Stimulated activated CD4-positive, alpha-beta T cell treated with anti-CD3 and anti-CD28 coated beads, TNF-alpha, amount 100 ng/mL, for 24 hours (primary cell): ENCODE data around the gene EPB42.
"Not testable (repeated sequence)": the region's sequence is repeated elsewhere in the genome, so short reads cannot be mapped to it uniquely, and the experiment has no call there.

ENCODE experiments used
- DNase-seq, 3 experiments: peaks; one replicate each; pipeline ENCODE4 v3.0.0-alpha.2; 2020; ENCODE audit warnings: low read depth in 3 of 3

The EPB42 gene

GRCh38 chr15:43212299-43212698 lies 8.5 kb downstream of the EPB42 start:
- no peak for DNase-seq

DNA sequence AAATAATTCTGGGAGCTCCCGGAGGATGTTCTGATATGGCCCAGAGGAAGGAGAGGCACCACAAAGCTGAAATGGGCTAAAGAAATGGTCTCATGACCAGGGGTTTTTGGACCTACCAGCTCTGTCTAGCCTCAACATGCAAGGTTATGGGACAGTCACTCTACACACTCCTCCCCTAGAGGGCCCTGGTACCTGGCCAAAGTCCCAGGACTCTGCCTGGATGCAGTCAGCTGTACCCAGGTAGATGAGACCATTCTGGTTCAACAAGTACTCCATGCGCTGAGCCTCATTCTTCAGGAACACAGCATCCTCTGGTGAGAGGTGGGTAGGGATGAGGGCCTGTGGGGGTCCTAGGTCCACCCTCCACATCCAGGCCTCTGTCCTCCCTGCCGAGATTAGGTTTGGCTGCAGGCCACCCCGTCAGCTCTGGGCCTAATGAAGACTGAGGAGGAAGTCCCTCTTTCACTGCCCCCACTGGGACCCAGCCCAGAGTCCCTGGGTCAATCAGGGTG lies 9.5 kb downstream of the EPB42 start:
- no peak for DNase-seq

DNA sequence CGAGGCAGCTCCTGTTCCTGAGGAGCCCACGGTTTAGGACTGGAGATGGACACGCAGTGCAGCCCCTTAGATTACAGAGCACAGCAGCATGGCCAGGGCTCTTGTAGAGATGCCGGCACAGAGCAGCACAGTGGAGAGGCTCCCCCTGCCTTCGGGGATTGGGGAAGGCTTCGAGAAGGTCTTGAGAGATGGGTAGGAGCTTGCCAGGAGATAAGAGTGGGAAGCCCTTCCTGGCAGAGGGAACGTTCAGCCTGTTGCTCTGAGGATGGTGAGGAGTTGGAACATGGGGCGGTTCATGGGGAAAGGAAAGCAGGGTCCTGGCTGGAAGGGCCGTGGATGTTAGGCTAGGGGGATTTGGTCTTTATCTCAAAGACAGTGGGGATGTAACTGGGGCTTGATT lies 10.0 kb downstream of the EPB42 start:
- no peak for DNase-seq

- DNase-seq, result no peak
These were observed 10.6 kb downstream of the EPB42 start for GRCh38 chr15:43210172-43210745.

DNA sequence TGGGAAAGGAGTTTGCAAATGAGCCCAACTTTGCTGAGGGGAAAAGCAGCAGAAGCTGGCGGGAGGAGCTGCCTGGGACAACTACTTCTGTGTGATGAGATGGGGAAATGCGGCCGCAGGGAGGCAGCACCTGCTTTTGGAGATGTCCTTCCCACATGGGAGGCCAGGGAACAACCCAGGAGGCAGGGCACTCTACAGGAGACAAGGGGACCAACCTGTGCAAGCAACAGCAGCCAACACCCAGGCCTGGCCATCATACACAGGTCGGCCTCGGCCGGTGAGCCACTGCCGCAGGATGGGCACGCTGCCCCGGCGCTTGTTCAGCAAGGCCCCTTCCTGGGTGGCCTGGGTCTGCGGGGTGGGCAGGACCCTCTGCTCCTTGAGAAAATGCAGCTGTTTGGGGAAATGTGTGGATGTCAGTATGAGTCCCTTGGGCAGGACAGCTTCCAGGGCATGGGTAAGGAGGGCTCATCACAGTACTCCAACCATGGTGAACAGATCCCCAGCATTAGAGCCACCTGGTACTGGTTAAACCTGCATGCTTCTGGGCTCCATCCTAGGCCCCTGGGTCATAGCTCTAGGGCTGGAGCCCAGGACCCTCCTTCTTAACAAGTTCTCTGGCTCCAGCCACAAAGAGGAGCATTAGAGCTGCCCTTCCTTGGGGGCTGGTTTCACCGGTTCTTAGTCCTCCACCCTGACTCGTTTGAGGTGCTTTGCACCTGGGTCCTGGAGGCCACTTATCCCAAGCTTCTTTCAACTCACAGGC lies 11.6 kb downstream of the EPB42 start:
- DNase-seq, result no peak

- no peak for DNase-seq
These were observed 12.5 kb downstream of the EPB42 start for GRCh38 chr15:43208052-43209002.

GRCh38 chr15:43207024-43207423 lies 13.8 kb downstream of the EPB42 start:
- DNase-seq, result no peak

DNA sequence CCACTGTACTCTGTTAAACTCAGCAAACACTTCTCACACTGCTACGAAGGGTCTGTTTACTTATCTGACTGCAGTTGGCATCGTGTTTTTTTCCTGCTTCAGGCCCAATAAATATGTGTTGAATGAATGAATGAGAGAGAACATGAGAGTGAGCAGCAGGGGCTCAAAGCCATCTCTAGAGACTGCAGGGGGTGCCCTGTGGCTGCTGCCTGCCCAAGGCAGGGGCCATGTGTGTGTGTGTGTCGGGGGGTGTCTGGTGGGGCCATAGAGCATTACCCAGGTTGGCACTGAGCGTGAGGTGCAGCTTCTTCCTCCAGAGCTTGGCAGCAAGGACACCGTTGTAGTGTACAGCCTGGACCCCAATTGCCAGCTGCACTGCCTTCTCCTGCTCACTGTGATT lies 14.8 kb downstream of the EPB42 start:
- DNase-seq, result no peak

DNA sequence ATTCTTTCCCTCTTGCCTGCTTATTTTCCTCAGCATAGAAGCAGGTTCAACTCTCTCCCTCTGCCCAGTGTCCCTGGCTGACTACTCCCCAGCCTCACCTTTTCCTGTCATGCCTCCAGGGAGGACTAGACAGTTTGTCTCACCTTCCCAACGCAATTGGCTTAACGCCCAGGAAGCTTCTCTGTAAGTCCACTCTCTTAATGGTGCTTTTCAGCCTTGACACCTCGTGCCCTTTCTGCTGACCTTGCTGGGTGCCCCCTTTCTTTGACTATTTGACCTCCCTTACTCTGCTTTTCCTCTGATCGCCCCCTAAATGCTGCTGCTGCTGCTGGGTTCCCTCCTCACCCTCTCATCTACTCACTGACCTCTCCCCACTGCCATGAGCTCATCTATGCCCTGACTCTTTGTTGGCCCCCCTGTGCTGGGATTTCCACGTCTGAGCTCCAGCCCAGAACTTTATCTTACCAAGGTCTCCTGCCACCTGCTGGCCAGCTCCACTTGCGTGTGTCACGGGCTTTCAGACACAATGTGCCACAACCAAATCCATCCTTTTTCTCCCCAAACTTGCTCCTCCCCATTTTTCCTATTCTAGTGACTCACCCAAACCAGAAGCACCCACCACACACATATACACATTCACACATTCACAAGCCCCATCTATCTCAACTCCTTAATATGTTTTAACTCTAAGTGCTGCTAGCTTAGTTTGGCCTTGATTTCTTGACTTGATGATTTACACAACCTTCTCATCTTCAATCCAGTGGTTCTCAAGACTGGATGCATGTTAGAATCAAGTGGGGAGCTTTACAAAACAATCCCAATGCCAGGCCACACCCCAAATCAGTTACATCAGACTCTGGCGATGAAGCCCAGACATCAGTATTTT lies 16.6 kb downstream of the EPB42 start:
- DNase-seq, result peak in 2 of 3 experiments; percentile 8 to 42

GRCh38 chr15:43199945-43200488 lies 20.8 kb downstream of the EPB42 start:
- DNase-seq, result no peak

DNA sequence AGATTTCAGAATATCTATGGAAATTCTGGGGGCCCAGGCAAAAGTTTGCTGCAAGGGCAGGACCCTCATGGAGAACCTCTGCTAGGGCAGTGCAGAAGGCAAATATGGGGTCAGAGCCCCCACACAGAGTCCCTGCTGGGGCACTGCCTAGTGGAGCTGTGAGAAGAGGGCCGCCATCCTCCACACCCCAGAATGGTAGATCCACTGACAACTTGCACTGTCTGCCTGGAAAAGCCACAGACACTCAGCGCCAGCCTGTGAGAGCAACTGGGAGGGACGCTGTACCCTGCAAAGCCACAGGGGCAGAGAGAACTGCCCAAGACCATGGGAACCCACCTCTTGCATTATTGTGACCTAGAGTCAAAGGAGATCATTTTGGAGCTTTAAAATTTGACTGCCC lies 21.8 kb downstream of the EPB42 start:
- DNase-seq, result no peak

GRCh38 chr15:43198556-43198955 lies 22.3 kb downstream of the EPB42 start:
- not testable (repeated sequence) for DNase-seq

- not testable (repeated sequence) for DNase-seq
These were observed 23.0 kb downstream of the EPB42 start for GRCh38 chr15:43197773-43198172.

- DNase-seq, result no peak
These were observed 23.9 kb downstream of the EPB42 start for GRCh38 chr15:43196760-43197548.

DNA sequence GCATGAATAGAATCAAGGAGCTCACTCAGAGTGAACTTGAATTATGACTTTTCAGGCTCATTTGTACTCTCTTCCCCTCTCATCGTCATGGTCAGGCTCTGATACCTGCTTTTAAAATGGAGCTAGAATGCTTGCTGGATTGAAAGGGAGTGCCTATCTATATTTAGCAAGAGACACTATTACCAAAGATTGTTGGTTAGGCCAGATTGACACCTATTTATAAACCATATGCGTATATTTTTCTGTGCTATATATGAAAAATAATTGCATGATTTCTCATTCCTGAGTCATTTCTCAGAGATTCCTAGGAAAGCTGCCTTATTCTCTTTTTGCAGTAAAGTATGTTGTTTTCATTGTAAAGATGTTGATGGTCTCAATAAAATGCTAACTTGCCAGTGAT lies 26.0 kb downstream of the EPB42 start:
- no peak for DNase-seq

DNA sequence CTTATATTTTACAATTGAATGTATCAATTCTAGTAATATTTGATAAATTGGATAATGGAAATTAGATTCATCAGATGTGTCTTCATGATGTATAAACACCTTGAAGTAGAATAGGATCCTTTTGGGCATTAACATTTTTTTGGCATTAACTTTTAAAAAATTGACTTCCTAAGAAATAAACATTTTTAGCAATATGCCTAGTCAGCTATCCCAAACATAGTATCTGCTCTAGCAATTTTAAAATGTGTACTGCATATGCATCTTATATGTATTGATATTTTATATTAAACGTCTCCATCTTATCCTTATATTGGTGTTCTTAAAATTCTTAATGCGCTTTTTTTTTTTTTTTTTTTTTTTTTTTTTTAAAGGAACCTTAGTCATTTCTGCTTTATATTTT lies 27.1 kb downstream of the EPB42 start:
- no peak for DNase-seq

DNA sequence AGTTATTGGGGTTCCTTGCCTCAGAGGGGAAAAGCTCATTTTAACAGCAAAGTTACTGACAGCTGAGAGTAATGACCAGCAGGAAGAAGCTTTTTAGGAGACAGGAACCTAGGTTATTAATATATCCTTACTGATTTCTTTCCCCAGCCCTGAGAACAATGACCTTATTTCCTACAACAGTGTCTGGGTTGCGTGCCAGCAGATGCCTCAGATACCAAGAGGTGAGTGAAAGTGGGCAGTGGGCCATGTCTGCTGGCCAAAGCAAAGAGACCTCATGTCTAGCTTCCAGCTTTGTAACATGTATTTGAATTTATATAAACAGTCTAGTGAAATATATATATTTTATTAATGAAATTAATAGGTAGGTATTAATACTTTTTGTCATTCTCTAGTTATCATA lies 30.6 kb downstream of the EPB42 start:
- DNase-seq, result no peak

GRCh38 chr15:43189296-43189695 lies 31.5 kb downstream of the EPB42 start:
- DNase-seq, result no peak

DNA sequence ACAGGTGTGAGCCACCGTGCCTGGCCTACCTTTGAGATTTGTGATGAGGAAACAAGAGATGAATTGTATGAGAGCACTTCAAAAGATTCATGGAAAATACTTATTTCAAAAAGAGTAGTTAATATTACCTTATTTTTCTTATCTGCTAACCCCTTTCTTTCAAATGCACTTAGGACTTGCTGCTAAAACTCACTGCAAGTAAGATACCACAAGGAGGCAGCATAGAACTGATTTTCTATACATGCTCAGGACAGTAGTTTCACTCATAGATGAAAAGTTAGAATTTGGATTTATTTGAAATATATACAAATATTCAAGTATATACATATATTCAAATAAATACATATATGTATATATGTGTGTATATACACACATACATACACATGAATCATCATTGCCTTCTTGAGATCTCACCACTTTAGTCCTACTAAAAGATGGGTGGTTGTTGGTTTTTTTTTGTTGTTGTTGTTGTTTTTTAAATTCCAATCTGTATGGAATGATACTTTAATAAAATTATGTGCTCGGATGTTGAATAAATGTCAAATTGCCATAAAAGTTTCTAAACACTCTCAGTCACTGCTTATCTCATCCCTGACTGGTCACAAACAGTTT lies 33.2 kb downstream of the EPB42 start:
- DNase-seq, result no peak

- no peak for DNase-seq
These were observed 34.8 kb downstream of the EPB42 start for GRCh38 chr15:43186003-43186353.
